Fibroblast of lung (primary cell): ENCODE data around the gene PHTF2.

ENCODE experiments used
- EZH2 ChIP-seq: IDR thresholded peaks from 2 replicates; pipeline ENCODE4 v1.5.1; 2012; ENCODE audit warnings: low read length, control low read depth, mild to moderate bottlenecking; ENCODE audit errors: missing control alignments
- TF ChIP-seq, protein P1 (sequence below), 2 donors: IDR thresholded peaks in 1 of 2; conservative IDR thresholded peaks in 1 of 2; 1 replicate in 1 of 2; 2 replicates in 1 of 2; pipeline ENCODE4 v1.5.1; 2011 to 2012; ENCODE audit warnings: low read length in 2 of 2, control low read depth in 1 of 2, inconsistent platforms in 1 of 2, low read depth in 1 of 2, mild to moderate bottlenecking in 1 of 2

DNA sequence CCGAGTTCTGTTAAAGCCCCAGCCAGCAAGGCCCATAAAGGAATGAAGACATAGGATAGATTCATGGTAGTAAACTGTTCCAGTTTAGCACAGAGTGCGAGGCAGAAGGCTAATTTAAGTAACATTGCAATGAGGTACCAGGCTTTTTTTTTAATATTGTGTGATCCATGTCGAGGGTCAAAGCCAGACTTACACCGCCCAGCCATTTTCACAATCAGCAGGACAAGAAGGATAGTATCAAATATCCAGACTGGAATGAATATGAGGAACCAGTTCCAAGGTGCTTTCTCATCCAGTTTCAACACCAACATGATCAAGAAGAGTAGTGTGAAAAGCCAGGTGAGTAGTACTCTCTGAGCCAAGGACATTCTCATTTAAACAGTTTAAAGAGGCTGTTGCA is 4.6 kb upstream of the PHTF2 start:
- TF ChIP-seq, protein P1, sequence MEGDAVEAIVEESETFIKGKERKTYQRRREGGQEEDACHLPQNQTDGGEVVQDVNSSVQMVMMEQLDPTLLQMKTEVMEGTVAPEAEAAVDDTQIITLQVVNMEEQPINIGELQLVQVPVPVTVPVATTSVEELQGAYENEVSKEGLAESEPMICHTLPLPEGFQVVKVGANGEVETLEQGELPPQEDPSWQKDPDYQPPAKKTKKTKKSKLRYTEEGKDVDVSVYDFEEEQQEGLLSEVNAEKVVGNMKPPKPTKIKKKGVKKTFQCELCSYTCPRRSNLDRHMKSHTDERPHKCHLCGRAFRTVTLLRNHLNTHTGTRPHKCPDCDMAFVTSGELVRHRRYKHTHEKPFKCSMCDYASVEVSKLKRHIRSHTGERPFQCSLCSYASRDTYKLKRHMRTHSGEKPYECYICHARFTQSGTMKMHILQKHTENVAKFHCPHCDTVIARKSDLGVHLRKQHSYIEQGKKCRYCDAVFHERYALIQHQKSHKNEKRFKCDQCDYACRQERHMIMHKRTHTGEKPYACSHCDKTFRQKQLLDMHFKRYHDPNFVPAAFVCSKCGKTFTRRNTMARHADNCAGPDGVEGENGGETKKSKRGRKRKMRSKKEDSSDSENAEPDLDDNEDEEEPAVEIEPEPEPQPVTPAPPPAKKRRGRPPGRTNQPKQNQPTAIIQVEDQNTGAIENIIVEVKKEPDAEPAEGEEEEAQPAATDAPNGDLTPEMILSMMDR (conservative IDR thresholded peaks at IDR 0.05 in 1 of 2, IDR thresholded peaks at IDR 0.05 in 1 of 2; ENCODE audit: low read depth in 1 of 2, low read length in 2 of 2), result no peak
- no peak for TF ChIP-seq EZH2
